HepG2 (cell line): Measurements from ENCODE around the gene SLC7A8. TPM values are rescaled to one million over a fixed set of nuclear protein-coding genes. Genes with fewer than 3 reads are reported as not detected.

Source experiments
- FOXA3 ChIP-seq: IDR thresholded peaks from 2 replicates; pipeline ENCODE4 v1.6.1; 2016; ENCODE audit warnings: missing genetic modification reagents, missing compliant biosample characterization
- FOXM1 ChIP-seq: sonication (generic); formaldehyde crosslinking; IDR thresholded peaks from 2 replicates; pipeline ENCODE4 v1.5.0; 2020; ENCODE audit warnings: missing genetic modification reagents
- GABPB1 ChIP-seq: IDR thresholded peaks from 2 replicates; pipeline ENCODE4 v1.6.1; 2016; ENCODE audit warnings: mild to moderate bottlenecking, missing genetic modification reagents, moderate library complexity, missing compliant biosample characterization
- HNRNPK ChIP-seq: fragments of 200-400 bp; formaldehyde crosslinking; IDR thresholded peaks from 2 replicates; pipeline ENCODE4 v1.6.1; 2018; ENCODE audit warnings: low read length, low read depth, moderate library complexity, mild to moderate bottlenecking; ENCODE audit not compliant: poor library complexity, severe bottlenecking
- JUND ChIP-seq: sonication (generic); formaldehyde crosslinking; IDR thresholded peaks from 2 replicates; pipeline ENCODE4 v1.8.0; 2022; ENCODE audit warnings: mild to moderate bottlenecking, missing genetic modification reagents
- KDM1A ChIP-seq: IDR thresholded peaks from 2 replicates; pipeline ENCODE4 v1.6.1; 2016; ENCODE audit warnings: missing compliant biosample characterization
- MTA3 ChIP-seq: sonication (generic); formaldehyde crosslinking; IDR thresholded peaks from 2 replicates; pipeline ENCODE4 v1.4.0; 2020; ENCODE audit warnings: missing genetic modification reagents
- NCOA2 ChIP-seq: sonication (generic); formaldehyde crosslinking; IDR thresholded peaks from 2 replicates; pipeline ENCODE4 v1.8.0; 2022; ENCODE audit warnings: inconsistent platforms
- XBP1 ChIP-seq: sonication (generic); formaldehyde crosslinking; IDR thresholded peaks from 2 replicates; pipeline ENCODE4 v1.5.0; 2020; ENCODE audit warnings: missing genetic modification reagents
- YY1 ChIP-seq: IDR thresholded peaks from 2 replicates; pipeline ENCODE4 v1.6.1; 2011; ENCODE audit warnings: low read length, low read depth, moderate library complexity, mild to moderate bottlenecking; ENCODE audit not compliant: insufficient read depth, insufficient replicate concordance
- ZNF138 ChIP-seq: sonication (generic); formaldehyde crosslinking; IDR thresholded peaks from 2 replicates; pipeline ENCODE4 v1.5.0; 2020; ENCODE audit warnings: mild to moderate bottlenecking, low read depth, missing genetic modification reagents
- ZNF251 ChIP-seq: sonication (generic); formaldehyde crosslinking; IDR thresholded peaks from 2 replicates; pipeline ENCODE4 v1.9.0; 2021; ENCODE audit warnings: mild to moderate bottlenecking, missing genetic modification reagents
- ZNF441 ChIP-seq: sonication (generic); formaldehyde crosslinking; IDR thresholded peaks from 2 replicates; pipeline ENCODE4 v1.7.0; 2021; ENCODE audit warnings: missing genetic modification reagents, borderline replicate concordance
- ZNF562 ChIP-seq: sonication (generic); formaldehyde crosslinking; IDR thresholded peaks from 2 replicates; pipeline ENCODE4 v1.8.0; 2022; ENCODE audit warnings: missing genetic modification reagents, borderline replicate concordance
- ZNF670 ChIP-seq: sonication (generic); formaldehyde crosslinking; IDR thresholded peaks from 2 replicates; pipeline ENCODE4 v1.8.0; 2022; ENCODE audit warnings: mild to moderate bottlenecking, missing genetic modification reagents, borderline replicate concordance
- ZNF749 ChIP-seq: sonication (generic); formaldehyde crosslinking; IDR thresholded peaks from 2 replicates; pipeline ENCODE4 v1.8.0; 2022; ENCODE audit warnings: mild to moderate bottlenecking, missing genetic modification reagents, moderate library complexity, borderline replicate concordance
- ZNF768 ChIP-seq: sonication (generic); formaldehyde crosslinking; IDR thresholded peaks from 2 replicates; pipeline ENCODE4 v1.4.0; 2020; ENCODE audit warnings: missing genetic modification reagents
- polyA plus RNA-seq, 8 experiments: library from polyadenylated mRNA; depleted of rRNA in 3 of 8; stranded (reverse) in 7 of 8; unstranded in 1 of 8; fragments of >200 nt; fragmentation: Illumina TruSeq in 4 of 8; extraction: Trizol in 4 of 8; gene quantifications; 2 replicates each; pipeline versions ENCODE4 v1.2.1 to v1.2.3, GENCODE V29; 2011 to 2016; ENCODE audit warnings: low read depth in 4 of 8, missing spikeins in 1 of 8, mixed read lengths in 1 of 8; ENCODE audit not compliant: insufficient read depth in 1 of 8
- total RNA-seq, 5 experiments: library from RNA; depleted of rRNA; stranded (reverse); fragments of >200 nt; fragmentation: Illumina TruSeq; extraction: Trizol; gene quantifications; 2 replicates each; pipeline ENCODE4 v1.2.3, GENCODE V29; 2016; ENCODE audit warnings: low read depth in 1 of 5
- TF ChIP-seq, protein P1 (sequence below): sonication (generic); formaldehyde crosslinking; IDR thresholded peaks from 2 replicates; pipeline ENCODE4 v1.5.1; 2020; ENCODE audit warnings: mild to moderate bottlenecking, missing genetic modification reagents, borderline replicate concordance
- TF ChIP-seq, protein P2 (sequence below): IDR thresholded peaks from 2 replicates; pipeline ENCODE4 v1.6.1; 2016; ENCODE audit warnings: missing genetic modification reagents, missing compliant biosample characterization
- TF ChIP-seq, protein P3 (sequence below): sonication (generic); formaldehyde crosslinking; IDR thresholded peaks from 2 replicates; pipeline ENCODE4 v1.4.0; 2020; ENCODE audit warnings: mild to moderate bottlenecking, missing genetic modification reagents
- TF ChIP-seq, protein P4 (sequence below): sonication (generic); formaldehyde crosslinking; IDR thresholded peaks from 2 replicates; pipeline ENCODE4 v1.4.0; 2020; ENCODE audit warnings: missing genetic modification reagents
- TF ChIP-seq, protein P5 (sequence below): IDR thresholded peaks from 2 replicates; pipeline ENCODE4 v1.6.1; 2016; ENCODE audit warnings: low read depth, borderline replicate concordance

The SLC7A8 gene
- total and polyA plus RNA-seq, 2 of the 13 experiments (the other 11 are each of a cell fraction or from before 2014, with no cell fraction given), result 0.25 TPM; not detected in 1

DNA sequence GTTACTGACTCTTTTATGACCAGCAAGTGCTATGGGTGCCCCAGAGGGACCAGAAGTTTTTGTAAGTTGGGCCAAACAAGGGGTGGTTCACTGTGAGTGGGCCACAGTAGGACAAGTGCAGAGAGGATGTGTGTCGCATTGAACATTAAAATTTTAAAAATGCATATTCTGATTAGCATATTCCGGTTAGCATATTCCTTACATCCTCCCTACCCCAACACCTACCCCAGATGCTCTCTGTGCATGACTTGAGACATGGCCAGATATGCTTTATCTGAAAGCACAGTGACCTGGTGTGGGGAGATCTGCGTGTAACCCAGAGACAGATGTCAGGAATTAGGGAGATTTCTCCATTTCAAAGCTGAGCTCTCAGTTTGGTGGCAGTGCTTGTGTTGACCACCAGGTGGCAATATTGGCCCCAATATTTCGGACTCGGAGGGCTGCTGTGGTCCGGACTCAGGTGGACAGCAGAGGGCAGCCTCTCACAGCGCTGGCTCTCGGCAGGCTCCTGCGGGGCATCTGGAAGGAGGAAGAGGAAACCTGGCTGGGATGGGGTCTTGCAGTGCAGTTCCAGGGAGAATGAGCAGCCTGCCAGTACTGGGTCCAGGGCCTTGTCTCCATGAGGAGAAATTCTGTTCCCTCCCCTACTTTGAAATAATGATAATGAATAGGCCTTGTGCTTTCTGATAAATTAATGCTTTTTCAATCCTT, 62.8 kb downstream of the SLC7A8 start (continued):
- TF ChIP-seq ZNF138 (CRISPR knock-in tag), result no peak
- TF ChIP-seq, protein P1, sequence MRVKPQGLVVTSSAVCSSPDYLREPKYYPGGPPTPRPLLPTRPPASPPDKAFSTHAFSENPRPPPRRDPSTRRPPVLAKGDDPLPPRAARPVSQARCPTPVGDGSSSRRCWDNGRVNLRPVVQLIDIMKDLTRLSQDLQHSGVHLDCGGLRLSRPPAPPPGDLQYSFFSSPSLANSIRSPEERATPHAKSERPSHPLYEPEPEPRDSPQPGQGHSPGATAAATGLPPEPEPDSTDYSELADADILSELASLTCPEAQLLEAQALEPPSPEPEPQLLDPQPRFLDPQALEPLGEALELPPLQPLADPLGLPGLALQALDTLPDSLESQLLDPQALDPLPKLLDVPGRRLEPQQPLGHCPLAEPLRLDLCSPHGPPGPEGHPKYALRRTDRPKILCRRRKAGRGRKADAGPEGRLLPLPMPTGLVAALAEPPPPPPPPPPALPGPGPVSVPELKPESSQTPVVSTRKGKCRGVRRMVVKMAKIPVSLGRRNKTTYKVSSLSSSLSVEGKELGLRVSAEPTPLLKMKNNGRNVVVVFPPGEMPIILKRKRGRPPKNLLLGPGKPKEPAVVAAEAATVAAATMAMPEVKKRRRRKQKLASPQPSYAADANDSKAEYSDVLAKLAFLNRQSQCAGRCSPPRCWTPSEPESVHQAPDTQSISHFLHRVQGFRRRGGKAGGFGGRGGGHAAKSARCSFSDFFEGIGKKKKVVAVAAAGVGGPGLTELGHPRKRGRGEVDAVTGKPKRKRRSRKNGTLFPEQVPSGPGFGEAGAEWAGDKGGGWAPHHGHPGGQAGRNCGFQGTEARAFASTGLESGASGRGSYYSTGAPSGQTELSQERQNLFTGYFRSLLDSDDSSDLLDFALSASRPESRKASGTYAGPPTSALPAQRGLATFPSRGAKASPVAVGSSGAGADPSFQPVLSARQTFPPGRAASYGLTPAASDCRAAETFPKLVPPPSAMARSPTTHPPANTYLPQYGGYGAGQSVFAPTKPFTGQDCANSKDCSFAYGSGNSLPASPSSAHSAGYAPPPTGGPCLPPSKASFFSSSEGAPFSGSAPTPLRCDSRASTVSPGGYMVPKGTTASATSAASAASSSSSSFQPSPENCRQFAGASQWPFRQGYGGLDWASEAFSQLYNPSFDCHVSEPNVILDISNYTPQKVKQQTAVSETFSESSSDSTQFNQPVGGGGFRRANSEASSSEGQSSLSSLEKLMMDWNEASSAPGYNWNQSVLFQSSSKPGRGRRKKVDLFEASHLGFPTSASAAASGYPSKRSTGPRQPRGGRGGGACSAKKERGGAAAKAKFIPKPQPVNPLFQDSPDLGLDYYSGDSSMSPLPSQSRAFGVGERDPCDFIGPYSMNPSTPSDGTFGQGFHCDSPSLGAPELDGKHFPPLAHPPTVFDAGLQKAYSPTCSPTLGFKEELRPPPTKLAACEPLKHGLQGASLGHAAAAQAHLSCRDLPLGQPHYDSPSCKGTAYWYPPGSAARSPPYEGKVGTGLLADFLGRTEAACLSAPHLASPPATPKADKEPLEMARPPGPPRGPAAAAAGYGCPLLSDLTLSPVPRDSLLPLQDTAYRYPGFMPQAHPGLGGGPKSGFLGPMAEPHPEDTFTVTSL (CRISPR knock-in tag), result no peak
- peak; percentile 72 for TF ChIP-seq GABPB1 (CRISPR knock-in tag)
- no peak for TF ChIP-seq HNRNPK
- TF ChIP-seq, protein P2, sequence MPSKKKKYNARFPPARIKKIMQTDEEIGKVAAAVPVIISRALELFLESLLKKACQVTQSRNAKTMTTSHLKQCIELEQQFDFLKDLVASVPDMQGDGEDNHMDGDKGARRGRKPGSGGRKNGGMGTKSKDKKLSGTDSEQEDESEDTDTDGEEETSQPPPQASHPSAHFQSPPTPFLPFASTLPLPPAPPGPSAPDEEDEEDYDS (CRISPR knock-in tag), result peak; percentile 83
- no peak for TF ChIP-seq ZNF562 (CRISPR knock-in tag)
- TF ChIP-seq FOXA3 (CRISPR knock-in tag), result peak; percentile 79
- TF ChIP-seq JUND (CRISPR knock-in tag), result 0 out of 2 replicates have a peak, but pooled peaks have one; percentile 65
- no peak for TF ChIP-seq ZNF670 (CRISPR knock-in tag)
- peak; percentile 65 for TF ChIP-seq KDM1A (CRISPR knock-in tag)
- TF ChIP-seq, protein P3, sequence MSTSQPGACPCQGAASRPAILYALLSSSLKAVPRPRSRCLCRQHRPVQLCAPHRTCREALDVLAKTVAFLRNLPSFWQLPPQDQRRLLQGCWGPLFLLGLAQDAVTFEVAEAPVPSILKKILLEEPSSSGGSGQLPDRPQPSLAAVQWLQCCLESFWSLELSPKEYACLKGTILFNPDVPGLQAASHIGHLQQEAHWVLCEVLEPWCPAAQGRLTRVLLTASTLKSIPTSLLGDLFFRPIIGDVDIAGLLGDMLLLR (CRISPR knock-in tag), result peak; percentile 65; the same call in 1 of the 2 replicates
- peak; percentile 50 for TF ChIP-seq NCOA2 (CRISPR knock-in tag)
- no peak for TF ChIP-seq ZNF749 (CRISPR knock-in tag)
- TF ChIP-seq, protein P4, sequence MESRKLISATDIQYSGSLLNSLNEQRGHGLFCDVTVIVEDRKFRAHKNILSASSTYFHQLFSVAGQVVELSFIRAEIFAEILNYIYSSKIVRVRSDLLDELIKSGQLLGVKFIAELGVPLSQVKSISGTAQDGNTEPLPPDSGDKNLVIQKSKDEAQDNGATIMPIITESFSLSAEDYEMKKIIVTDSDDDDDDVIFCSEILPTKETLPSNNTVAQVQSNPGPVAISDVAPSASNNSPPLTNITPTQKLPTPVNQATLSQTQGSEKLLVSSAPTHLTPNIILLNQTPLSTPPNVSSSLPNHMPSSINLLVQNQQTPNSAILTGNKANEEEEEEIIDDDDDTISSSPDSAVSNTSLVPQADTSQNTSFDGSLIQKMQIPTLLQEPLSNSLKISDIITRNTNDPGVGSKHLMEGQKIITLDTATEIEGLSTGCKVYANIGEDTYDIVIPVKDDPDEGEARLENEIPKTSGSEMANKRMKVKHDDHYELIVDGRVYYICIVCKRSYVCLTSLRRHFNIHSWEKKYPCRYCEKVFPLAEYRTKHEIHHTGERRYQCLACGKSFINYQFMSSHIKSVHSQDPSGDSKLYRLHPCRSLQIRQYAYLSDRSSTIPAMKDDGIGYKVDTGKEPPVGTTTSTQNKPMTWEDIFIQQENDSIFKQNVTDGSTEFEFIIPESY (CRISPR knock-in tag), result peak; percentile 84
- TF ChIP-seq YY1, result peak; percentile 83
- TF ChIP-seq XBP1 (CRISPR knock-in tag), result no peak
- no peak for TF ChIP-seq ZNF251
- TF ChIP-seq FOXM1, result no peak
- TF ChIP-seq, protein P5, sequence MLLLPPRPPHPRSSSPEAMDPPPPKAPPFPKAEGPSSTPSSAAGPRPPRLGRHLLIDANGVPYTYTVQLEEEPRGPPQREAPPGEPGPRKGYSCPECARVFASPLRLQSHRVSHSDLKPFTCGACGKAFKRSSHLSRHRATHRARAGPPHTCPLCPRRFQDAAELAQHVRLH, result peak; percentile 93; the same call in 1 of the 2 replicates
- TF ChIP-seq ZNF768 (CRISPR knock-in tag), result peak; percentile 82
- TF ChIP-seq ZNF441 (CRISPR knock-in tag), result no peak
- no peak for TF ChIP-seq MTA3 (CRISPR knock-in tag)
